ENCODE measurements around the gene DUSP8.

DNA sequence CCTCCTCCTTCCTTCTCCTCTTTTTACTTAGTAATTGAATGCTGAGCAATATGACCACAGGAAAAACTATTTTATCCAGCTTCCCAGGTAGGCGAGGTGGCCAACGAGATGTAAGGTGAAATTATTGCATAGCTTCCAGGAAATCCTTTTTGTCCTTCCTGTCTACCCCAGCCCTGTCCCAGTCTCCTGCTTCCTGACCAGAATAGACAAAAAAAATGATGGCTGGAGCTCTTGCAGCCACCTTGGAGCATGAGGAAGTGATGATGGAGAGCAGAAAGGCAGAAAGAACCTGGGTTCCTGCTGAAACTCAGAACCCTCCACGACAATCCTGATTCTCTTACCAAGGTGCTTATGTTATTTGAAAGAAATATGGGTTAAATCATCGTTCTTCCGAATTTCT, 33.9 kb downstream of the DUSP8 start:
- TF ChIP-seq POLR2AphosphoS5 (IDR thresholded peaks at IDR 0.05; ENCODE audit: borderline replicate concordance, low read depth, low read length) (no peak), EZH2 (IDR thresholded peaks at IDR 0.05) (no peak)
